Measurements from ENCODE around the gene INHBE. TPM values are rescaled to one million over a fixed set of nuclear protein-coding genes. Genes with fewer than 3 reads are reported as not detected.
"Not testable (repeated sequence)": the region's sequence is repeated elsewhere in the genome, so short reads cannot be mapped to it uniquely, and the experiment has no call there.

The INHBE gene
- total RNA-seq, 1 experiment from 2014 or later = 5.0 TPM

GRCh38 chr12:57500213-57500612 is 45.1 kb downstream of the INHBE start (continued):
- TF ChIP-seq TEAD4 (CRISPR knock-in tag; IDR thresholded peaks at IDR 0.05) (no peak), ATF1 (CRISPR knock-in tag; IDR thresholded peaks at IDR 0.05) (no peak), AFF4 (CRISPR knock-in tag; IDR thresholded peaks at IDR 0.05; ENCODE audit: borderline replicate concordance) (no peak), RORB (CRISPR knock-in tag; IDR thresholded peaks at IDR 0.05) (no peak), JUN (CRISPR knock-in tag; IDR thresholded peaks at IDR 0.05) (no peak), ZNF121 (CRISPR knock-in tag; IDR thresholded peaks at IDR 0.05) (no peak), TEAD1 (CRISPR knock-in tag; IDR thresholded peaks at IDR 0.05) (no peak)

DNA sequence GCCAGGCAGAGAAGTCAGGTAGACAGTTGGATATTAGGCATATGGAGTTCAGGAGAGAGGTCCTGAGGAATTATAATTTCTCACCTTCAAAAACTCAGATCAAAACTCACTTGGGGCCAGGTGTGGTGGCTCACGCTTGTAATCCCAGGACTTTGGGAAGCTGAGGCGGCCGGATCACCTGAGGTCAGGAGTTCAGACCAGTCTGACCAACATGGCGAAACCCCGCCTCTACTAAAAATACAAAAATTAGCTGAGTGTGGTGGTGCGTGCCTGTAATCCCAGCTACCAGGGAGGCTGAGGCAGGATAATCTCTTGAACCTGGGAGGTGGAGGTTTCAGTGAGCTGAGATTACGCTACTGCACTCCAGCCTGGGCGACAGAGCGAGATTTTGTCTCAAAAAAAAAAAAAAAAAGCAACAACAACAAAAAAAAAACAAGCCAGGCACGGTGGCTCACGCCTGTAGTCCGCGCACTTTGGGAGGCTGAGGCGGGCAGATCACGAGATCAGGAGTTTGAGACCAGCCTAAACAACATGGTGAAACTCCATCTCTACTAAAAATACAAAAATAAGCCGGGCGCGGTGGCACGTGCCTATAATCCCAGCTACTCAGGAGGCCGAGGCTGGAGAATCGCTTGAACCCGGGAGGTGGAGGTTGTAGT is 47.3 kb downstream of the INHBE start:
- H3K27ac Mint-ChIP-seq; H3K4me3 Mint-ChIP-seq; ATAC-seq; H3K4me1 Mint-ChIP-seq; H3K9me3 Mint-ChIP-seq; H3K27me3 Mint-ChIP-seq (ENCODE audit: low read depth); DNase-seq (ENCODE audit: low spot score): not testable (repeated sequence)
- H3K36me3 Mint-ChIP-seq = peaks cover 88% of the 10 kb centered on the region
- ChIA-PET POLR2A (interaction anchor here (0.5 to 1.0 kb wide), 6 partner anchors 12 to 957 kb away, joined by 3 to 17 read pairs (median 3); no protein-coding TSS in a partner anchor), CTCF (interaction anchor here (0.6 to 0.7 kb wide), 3 partner anchors 44 to 410 kb away, joined by 3 read pairs; no protein-coding TSS in a partner anchor)

DNA sequence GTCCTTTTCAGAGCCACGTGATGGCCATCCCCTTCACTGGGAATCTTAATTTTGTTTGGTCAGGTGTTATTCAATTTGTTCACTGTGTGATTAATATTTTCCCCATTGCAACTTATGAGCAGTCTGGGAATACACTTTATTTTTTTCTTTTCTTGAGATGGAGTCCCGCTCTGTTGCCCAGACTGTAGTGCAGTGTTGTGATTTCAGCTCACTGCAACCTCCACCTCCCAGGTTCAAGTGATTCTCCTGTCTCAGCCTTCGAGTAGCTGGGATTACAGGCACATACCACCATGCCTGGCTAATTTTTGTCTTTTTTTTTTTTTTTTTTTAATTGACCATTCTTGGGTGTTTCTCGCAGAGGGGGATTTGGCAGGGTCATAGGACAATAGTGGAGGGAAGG is 51.4 kb downstream of the INHBE start:
- DNase-seq (ENCODE audit: low spot score); H3K27me3 Mint-ChIP-seq (ENCODE audit: low read depth); ATAC-seq; H3K27ac Mint-ChIP-seq; CTCF ChIA-PET; H3K4me1 Mint-ChIP-seq; H3K4me3 Mint-ChIP-seq; H3K9me3 Mint-ChIP-seq: not testable (repeated sequence)
- POLR2A ChIA-PET = interaction anchor here (0.6 kb wide), 1 partner anchor 1285 kb away, joined by 3 read pairs; the partner anchor contains the start of gene RNF41
- H3K36me3 Mint-ChIP-seq = peaks cover 80% of the 10 kb centered on the region

Other genes starting within 250 kb of the INHBE start
- 3.7 to 4.9 TPM (median 4.4 TPM) in 3 replicates for gene NXPH4, start 238.5 kb upstream of the INHBE start, total RNA-seq (2021)
- 262 to 297 TPM (median 265 TPM) in 3 replicates for gene SHMT2, start 225.6 kb upstream of the INHBE start, total RNA-seq (2021)
- 3.2 to 3.4 TPM (median 3.3 TPM) in 3 replicates for gene STAC3, start 204.1 kb upstream of the INHBE start, total RNA-seq (2021)
- gene R3HDM2, start 24.3 kb upstream of the INHBE start, total RNA-seq (2021) = 34.7 to 39.8 TPM (median 37.5 TPM) in 3 replicates
- 0.09 to 0.20 TPM (median 0.16 TPM) in 3 replicates for gene INHBC, start 20.5 kb upstream of the INHBE start, total RNA-seq (2021)
- gene GLI1, start 4.5 kb downstream of the INHBE start, total RNA-seq (2021) = 16.2 to 19.1 TPM (median 16.7 TPM) in 3 replicates
- 3.6 to 3.9 TPM (median 3.8 TPM) in 3 replicates for gene ARHGAP9, start 24.6 kb downstream of the INHBE start, total RNA-seq (2021)
- 283 to 367 TPM (median 314 TPM) in 3 replicates for gene MARS1, start 32.8 kb downstream of the INHBE start, total RNA-seq (2021)
- 3.4 to 5.3 TPM (median 3.9 TPM) in 3 replicates for gene DDIT3, start 65.2 kb downstream of the INHBE start, total RNA-seq (2021)
- gene MBD6, start 67.5 kb downstream of the INHBE start, total RNA-seq (2021) = 46.3 to 59.4 TPM (median 56.2 TPM) in 3 replicates
- 93.5 to 94.4 TPM (median 94.4 TPM) in 3 replicates for gene DCTN2, start 91.9 kb downstream of the INHBE start, total RNA-seq (2021)
- gene KIF5A, start 94.7 kb downstream of the INHBE start, total RNA-seq (2021) = 15.9 to 17.9 TPM (median 16.1 TPM) in 3 replicates
- 25.4 to 26.9 TPM (median 25.8 TPM) in 3 replicates for gene PIP4K2C, start 135.9 kb downstream of the INHBE start, total RNA-seq (2021)
- gene DTX3, start 149.5 kb downstream of the INHBE start, total RNA-seq (2021) = 52.4 to 57.0 TPM (median 55.7 TPM) in 3 replicates
- gene ARHGEF25, start 156.1 kb downstream of the INHBE start, total RNA-seq (2021) = 11.9 to 19.0 TPM (median 17.2 TPM) in 3 replicates
- gene B4GALNT1, start 177.9 kb downstream of the INHBE start, total RNA-seq (2021) = 0.46 to 1.2 TPM (median 1.2 TPM) in 3 replicates
- gene OS9, start 238.8 kb downstream of the INHBE start, total RNA-seq (2021) = 77.5 to 93.9 TPM (median 93.1 TPM) in 3 replicates